ENCODE measurements around the gene MYO9A. TPM values are rescaled to one million over a fixed set of nuclear protein-coding genes. Genes with fewer than 3 reads are reported as not detected.

Gene MYO9A
- total RNA-seq, 2 donors from 2014 or later: 27.1 to 30.5 TPM

GRCh38 chr15:72153269-72154000 lies 35.5 kb upstream of the MYO9A start:
- no peak overlapping the region for H3K27ac Mint-ChIP-seq
- DNase-seq: no peak
- H3K4me3 Mint-ChIP-seq: no peak overlapping the region
- H3K36me3 Mint-ChIP-seq (ENCODE audit: low read depth): peaks cover 5% of the 10 kb centered on the region
- peaks cover 13% of the 10 kb centered on the region for H3K4me1 Mint-ChIP-seq
- peaks cover 31% of the 10 kb centered on the region for H3K27me3 Mint-ChIP-seq
- no peaks in the 10 kb centered on the region for H3K9me3 ChIP-seq (ENCODE audit: control insufficient read depth, low read length, poor library complexity, severe bottlenecking)
- no peak for ATAC-seq

GRCh38 chr15:72147418-72147817 lies 29.5 kb upstream of the MYO9A start:
- no peaks in the 10 kb centered on the region for H3K9me3 ChIP-seq (ENCODE audit: control insufficient read depth, low read length, poor library complexity, severe bottlenecking)
- DNase-seq (no peak), ATAC-seq (no peak)
- Mint-ChIP-seq H3K4me3 (no peak overlapping the region), H3K4me1 (peaks cover 5% of the 10 kb centered on the region), H3K27me3 (peaks cover 26% of the 10 kb centered on the region), H3K36me3 (ENCODE audit: low read depth) (peaks cover 5% of the 10 kb centered on the region), H3K27ac (no peak overlapping the region)

- no peak for DNase-seq
- Mint-ChIP-seq H3K27me3 (peaks cover 26% of the 10 kb centered on the region), H3K36me3 (ENCODE audit: low read depth) (peaks cover 5% of the 10 kb centered on the region), H3K4me1 (peaks cover 5% of the 10 kb centered on the region), H3K4me3 (no peak overlapping the region), H3K27ac (no peak overlapping the region)
- no peaks in the 10 kb centered on the region for H3K9me3 ChIP-seq (ENCODE audit: control insufficient read depth, low read length, poor library complexity, severe bottlenecking)
- no peak for ATAC-seq
Observed at GRCh38 chr15:72146934-72147333, 29.0 kb upstream of the MYO9A start.

- H3K27me3 Mint-ChIP-seq: peaks cover 21% of the 10 kb centered on the region
- no peak overlapping the region for H3K4me3 Mint-ChIP-seq
Observed at GRCh38 chr15:72146221-72146620, 28.3 kb upstream of the MYO9A start.

GRCh38 chr15:72141171-72142084 lies 23.5 kb upstream of the MYO9A start:
- no peak overlapping the region for H3K4me3 Mint-ChIP-seq

More at GRCh38 chr15:72146221-72146620, 28.3 kb upstream of the MYO9A start:
- H3K9me3 ChIP-seq (ENCODE audit: control insufficient read depth, low read length, poor library complexity, severe bottlenecking): no peaks in the 10 kb centered on the region
- Mint-ChIP-seq H3K27ac (no peak overlapping the region), H3K4me1 (peaks cover 6% of the 10 kb centered on the region), H3K36me3 (ENCODE audit: low read depth) (peaks cover 5% of the 10 kb centered on the region)
- no peak for ATAC-seq
- DNase-seq: no peak

GRCh38 chr15:72140088-72140487 lies 22.1 kb upstream of the MYO9A start:
- peaks cover 4% of the 10 kb centered on the region for H3K27me3 Mint-ChIP-seq
- no peak overlapping the region for H3K4me3 Mint-ChIP-seq
- H3K9me3 ChIP-seq (ENCODE audit: control insufficient read depth, low read length, poor library complexity, severe bottlenecking): no peaks in the 10 kb centered on the region
- peaks cover 5% of the 10 kb centered on the region for H3K4me1 Mint-ChIP-seq
- no peak overlapping the region for H3K27ac Mint-ChIP-seq
- H3K36me3 Mint-ChIP-seq (ENCODE audit: low read depth): no peaks in the 10 kb centered on the region
- ATAC-seq: no peak
- DNase-seq: no peak

More at GRCh38 chr15:72141171-72142084, 23.5 kb upstream of the MYO9A start:
- Mint-ChIP-seq H3K27me3 (peaks cover 13% of the 10 kb centered on the region), H3K27ac (no peak overlapping the region), H3K4me1 (peaks cover 5% of the 10 kb centered on the region), H3K36me3 (ENCODE audit: low read depth) (no peaks in the 10 kb centered on the region)
- no peak for DNase-seq
- no peak for ATAC-seq
- no peaks in the 10 kb centered on the region for H3K9me3 ChIP-seq (ENCODE audit: control insufficient read depth, low read length, poor library complexity, severe bottlenecking)

- H3K4me3 Mint-ChIP-seq: no peak overlapping the region
- ATAC-seq: no peak
- peaks cover under 1% of the 10 kb centered on the region for H3K27me3 Mint-ChIP-seq
- no peak for DNase-seq
- H3K36me3 Mint-ChIP-seq (ENCODE audit: low read depth): no peaks in the 10 kb centered on the region
- H3K4me1 Mint-ChIP-seq: peaks cover 5% of the 10 kb centered on the region
- H3K9me3 ChIP-seq (ENCODE audit: control insufficient read depth, low read length, poor library complexity, severe bottlenecking): no peaks in the 10 kb centered on the region
- no peak overlapping the region for H3K27ac Mint-ChIP-seq
Observed at GRCh38 chr15:72139667-72140066, 21.7 kb upstream of the MYO9A start.

- no peak for ATAC-seq
- peaks cover 3% of the 10 kb centered on the region for H3K36me3 Mint-ChIP-seq (ENCODE audit: low read depth)
Observed at GRCh38 chr15:72136170-72137051, 18.5 kb upstream of the MYO9A start.

GRCh38 chr15:72135719-72136118 lies 17.8 kb upstream of the MYO9A start:
- no peak for DNase-seq
- no peak overlapping the region for H3K4me3 Mint-ChIP-seq
- H3K27me3 Mint-ChIP-seq: peaks cover 4% of the 10 kb centered on the region
- H3K4me1 Mint-ChIP-seq: peaks cover 3% of the 10 kb centered on the region
- H3K36me3 Mint-ChIP-seq (ENCODE audit: low read depth): peaks cover 3% of the 10 kb centered on the region
- ATAC-seq: no peak
- no peaks in the 10 kb centered on the region for H3K9me3 ChIP-seq (ENCODE audit: control insufficient read depth, low read length, poor library complexity, severe bottlenecking)
- H3K27ac Mint-ChIP-seq: no peak overlapping the region

More at GRCh38 chr15:72136170-72137051, 18.5 kb upstream of the MYO9A start:
- Mint-ChIP-seq H3K4me3 (no peak overlapping the region), H3K4me1 (peaks cover 5% of the 10 kb centered on the region), H3K27me3 (peaks cover 4% of the 10 kb centered on the region), H3K27ac (no peak overlapping the region)
- no peaks in the 10 kb centered on the region for H3K9me3 ChIP-seq (ENCODE audit: control insufficient read depth, low read length, poor library complexity, severe bottlenecking)
- DNase-seq: no peak

- H3K27me3 Mint-ChIP-seq: peaks cover 4% of the 10 kb centered on the region
- DNase-seq (no peak), ATAC-seq (no peak)
- H3K9me3 ChIP-seq (ENCODE audit: control insufficient read depth, low read length, poor library complexity, severe bottlenecking): no peaks in the 10 kb centered on the region
- H3K36me3 Mint-ChIP-seq (ENCODE audit: low read depth): peaks cover 3% of the 10 kb centered on the region
- no peak overlapping the region for H3K4me3 Mint-ChIP-seq
- H3K27ac Mint-ChIP-seq: no peak overlapping the region
- H3K4me1 Mint-ChIP-seq: peaks cover 3% of the 10 kb centered on the region
Observed at GRCh38 chr15:72133211-72133610, 15.3 kb upstream of the MYO9A start.

- ATAC-seq (no peak), DNase-seq (no peak)
- H3K4me1 Mint-ChIP-seq: peaks cover 3% of the 10 kb centered on the region
- H3K27me3 Mint-ChIP-seq: peaks cover 4% of the 10 kb centered on the region
- peaks cover 3% of the 10 kb centered on the region for H3K36me3 Mint-ChIP-seq (ENCODE audit: low read depth)
- no peak overlapping the region for H3K27ac Mint-ChIP-seq
- no peaks in the 10 kb centered on the region for H3K9me3 ChIP-seq (ENCODE audit: control insufficient read depth, low read length, poor library complexity, severe bottlenecking)
- no peak overlapping the region for H3K4me3 Mint-ChIP-seq
Observed at GRCh38 chr15:72131922-72132321, 14.0 kb upstream of the MYO9A start.

GRCh38 chr15:72130272-72130671 lies 12.3 kb upstream of the MYO9A start:
- Mint-ChIP-seq H3K4me1 (peaks cover 3% of the 10 kb centered on the region), H3K4me3 (no peak overlapping the region), H3K36me3 (ENCODE audit: low read depth) (peaks cover 3% of the 10 kb centered on the region), H3K27ac (no peak overlapping the region), H3K27me3 (peaks cover 4% of the 10 kb centered on the region)
- ATAC-seq (no peak), DNase-seq (no peak)
- H3K9me3 ChIP-seq (ENCODE audit: control insufficient read depth, low read length, poor library complexity, severe bottlenecking): no peaks in the 10 kb centered on the region

- H3K27ac Mint-ChIP-seq: no peak overlapping the region
- no peaks in the 10 kb centered on the region for H3K9me3 ChIP-seq (ENCODE audit: control insufficient read depth, low read length, poor library complexity, severe bottlenecking)
- DNase-seq (no peak), ATAC-seq (no peak)
- peaks cover 2% of the 10 kb centered on the region for H3K27me3 Mint-ChIP-seq
- H3K4me3 Mint-ChIP-seq: no peak overlapping the region
- H3K4me1 Mint-ChIP-seq: peaks cover 2% of the 10 kb centered on the region
- H3K36me3 Mint-ChIP-seq (ENCODE audit: low read depth): peaks cover 2% of the 10 kb centered on the region
Observed at GRCh38 chr15:72128359-72128758, 10.4 kb upstream of the MYO9A start.

Data from T-helper 17 cell (primary cell).